C4-2B (cell line): ENCODE results near the gene GRID1.

Source experiments
- ZFX ChIP-seq: fragments of 450-650 bp; IDR thresholded peaks from 2 replicates; pipeline ENCODE4 v1.6.1; 2017
- TF ChIP-seq, protein P1 (sequence below): fragments of 450-650 bp; conservative IDR thresholded peaks from 2 replicates; pipeline ENCODE4 v1.5.1; 2017; ENCODE audit warnings: mild to moderate bottlenecking

DNA sequence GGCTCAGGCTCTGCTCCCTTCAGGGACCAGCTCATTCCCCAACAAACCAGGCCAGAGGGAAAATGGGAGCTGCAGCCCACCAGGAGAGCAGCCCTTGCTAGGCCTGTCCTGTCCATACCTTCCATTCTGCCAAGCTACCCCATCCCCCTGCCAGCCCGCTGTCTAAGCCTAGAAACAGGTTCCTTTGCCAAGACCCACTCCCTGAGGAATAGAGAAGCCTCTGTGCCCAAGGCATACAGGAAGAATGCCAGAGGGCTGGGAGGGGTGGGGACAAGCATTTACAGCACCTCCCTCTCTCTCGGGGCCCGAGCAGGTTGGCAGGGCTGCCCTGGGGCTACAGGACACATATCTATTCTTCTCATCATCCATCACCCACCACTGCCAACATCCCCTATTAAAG is 178.3 kb downstream of the GRID1 start:
- TF ChIP-seq, protein P1, sequence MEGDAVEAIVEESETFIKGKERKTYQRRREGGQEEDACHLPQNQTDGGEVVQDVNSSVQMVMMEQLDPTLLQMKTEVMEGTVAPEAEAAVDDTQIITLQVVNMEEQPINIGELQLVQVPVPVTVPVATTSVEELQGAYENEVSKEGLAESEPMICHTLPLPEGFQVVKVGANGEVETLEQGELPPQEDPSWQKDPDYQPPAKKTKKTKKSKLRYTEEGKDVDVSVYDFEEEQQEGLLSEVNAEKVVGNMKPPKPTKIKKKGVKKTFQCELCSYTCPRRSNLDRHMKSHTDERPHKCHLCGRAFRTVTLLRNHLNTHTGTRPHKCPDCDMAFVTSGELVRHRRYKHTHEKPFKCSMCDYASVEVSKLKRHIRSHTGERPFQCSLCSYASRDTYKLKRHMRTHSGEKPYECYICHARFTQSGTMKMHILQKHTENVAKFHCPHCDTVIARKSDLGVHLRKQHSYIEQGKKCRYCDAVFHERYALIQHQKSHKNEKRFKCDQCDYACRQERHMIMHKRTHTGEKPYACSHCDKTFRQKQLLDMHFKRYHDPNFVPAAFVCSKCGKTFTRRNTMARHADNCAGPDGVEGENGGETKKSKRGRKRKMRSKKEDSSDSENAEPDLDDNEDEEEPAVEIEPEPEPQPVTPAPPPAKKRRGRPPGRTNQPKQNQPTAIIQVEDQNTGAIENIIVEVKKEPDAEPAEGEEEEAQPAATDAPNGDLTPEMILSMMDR = no peak
- TF ChIP-seq ZFX = no peak
